ENCODE results near the gene TRAF3.
"Not testable (repeated sequence)": the region's sequence is repeated elsewhere in the genome, so short reads cannot be mapped to it uniquely, and the experiment has no call there.

TRAF3 gene

DNA sequence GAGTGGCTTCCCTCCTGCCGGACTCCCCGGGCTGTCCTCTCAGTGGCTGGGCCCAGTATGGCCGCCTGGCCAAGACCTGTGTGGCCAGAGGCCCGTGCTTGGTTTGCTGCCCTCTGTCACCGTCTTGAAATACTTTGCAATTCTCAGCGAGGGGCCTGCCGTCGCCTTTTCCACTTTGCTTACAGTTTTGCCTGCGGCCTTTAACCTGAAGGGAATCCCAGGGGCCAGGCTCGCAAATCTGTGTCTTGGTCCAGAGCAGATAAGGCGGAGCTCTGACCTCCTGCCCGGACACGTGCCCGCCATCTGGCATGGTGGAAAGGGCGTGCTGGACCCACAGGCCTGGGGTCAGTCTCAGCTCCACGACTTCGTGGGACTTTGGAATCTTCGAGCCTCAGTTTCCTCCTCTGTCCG lies 134.3 kb downstream of the TRAF3 start:
- no peak for DNase-seq

DNA sequence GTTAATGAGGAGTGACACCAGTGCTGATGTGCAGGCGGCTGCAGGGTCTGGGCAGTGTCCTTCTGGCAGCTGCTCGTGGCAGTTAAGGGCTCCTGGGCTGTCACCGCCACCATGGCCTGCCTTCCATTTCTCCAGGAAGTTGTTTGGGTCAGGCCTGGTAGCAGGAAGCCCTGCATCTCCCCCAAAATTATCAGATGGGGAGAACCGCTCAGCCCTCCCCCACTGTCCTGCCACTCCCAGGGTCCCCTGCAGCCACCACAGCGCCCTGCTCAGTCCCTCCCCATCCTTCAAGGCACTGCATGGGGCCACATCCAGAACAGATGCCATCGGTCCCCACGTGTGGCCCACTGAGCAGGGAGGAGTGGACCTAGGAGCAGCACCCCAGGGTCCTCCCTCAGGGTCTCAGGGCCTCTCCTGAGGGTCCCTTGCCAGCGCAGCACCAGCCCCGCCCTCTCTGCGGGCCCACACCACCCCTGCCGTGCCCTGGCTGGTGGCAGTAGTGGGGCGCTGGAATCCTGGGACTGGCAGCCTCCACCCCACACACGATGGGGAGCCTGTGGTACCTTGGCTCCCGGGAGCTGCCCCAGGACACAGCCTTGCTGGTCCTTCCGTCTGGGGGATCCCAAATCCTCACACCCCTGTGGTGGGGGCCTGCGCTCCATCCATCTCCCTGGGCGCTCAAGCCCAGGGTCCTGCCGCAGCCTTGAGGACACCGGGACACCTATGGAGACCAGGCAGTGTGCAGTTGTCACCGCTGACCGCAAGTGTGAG lies 134.9 kb downstream of the TRAF3 start:
- DNase-seq = no peak

DNA sequence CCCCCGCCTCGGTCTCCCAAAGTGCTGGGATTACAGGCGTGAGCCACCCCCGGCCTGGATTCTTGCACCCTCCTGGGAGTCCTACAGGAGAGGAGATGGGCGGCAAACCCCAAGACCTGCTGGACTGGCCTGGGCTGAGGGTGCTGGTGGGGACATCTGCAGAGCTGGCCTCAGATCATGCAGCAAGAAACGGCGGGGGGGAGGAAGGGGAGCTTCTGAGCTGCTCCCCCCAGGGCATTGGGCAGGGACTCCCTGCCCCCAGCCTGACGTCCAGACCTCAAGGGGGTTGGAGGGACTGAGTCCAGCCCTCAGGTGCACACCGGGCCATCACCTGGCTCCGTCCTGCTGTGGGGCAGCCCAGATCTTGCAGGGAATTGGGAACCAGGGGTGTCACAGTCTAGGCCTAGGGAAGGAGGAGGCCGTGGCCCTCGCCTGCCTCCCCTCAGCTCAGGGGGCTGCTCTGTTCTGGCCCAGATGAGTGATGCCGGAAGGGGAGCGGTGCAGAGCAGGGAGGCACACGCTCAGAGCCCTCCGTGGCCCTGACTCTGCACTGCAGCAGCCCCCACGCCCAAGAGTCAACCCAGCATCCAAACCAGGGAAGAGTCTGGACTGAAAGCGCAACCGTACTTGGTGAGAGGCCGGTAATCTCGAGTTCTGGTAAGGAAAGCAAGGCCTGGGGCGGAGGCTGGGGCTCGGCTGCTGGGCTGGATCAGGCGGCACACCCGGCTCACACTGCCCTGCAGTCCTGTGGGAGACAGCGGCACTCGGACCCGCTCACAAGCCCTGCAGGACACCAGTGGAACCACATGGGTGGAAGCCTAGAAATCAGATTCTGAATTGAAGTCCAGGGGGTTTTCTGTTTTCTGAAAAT lies 136.3 kb downstream of the TRAF3 start:
- DNase-seq = no peak

GRCh38 chr14:102914474-102915291 lies 137.4 kb downstream of the TRAF3 start:
- no peak for DNase-seq

DNA sequence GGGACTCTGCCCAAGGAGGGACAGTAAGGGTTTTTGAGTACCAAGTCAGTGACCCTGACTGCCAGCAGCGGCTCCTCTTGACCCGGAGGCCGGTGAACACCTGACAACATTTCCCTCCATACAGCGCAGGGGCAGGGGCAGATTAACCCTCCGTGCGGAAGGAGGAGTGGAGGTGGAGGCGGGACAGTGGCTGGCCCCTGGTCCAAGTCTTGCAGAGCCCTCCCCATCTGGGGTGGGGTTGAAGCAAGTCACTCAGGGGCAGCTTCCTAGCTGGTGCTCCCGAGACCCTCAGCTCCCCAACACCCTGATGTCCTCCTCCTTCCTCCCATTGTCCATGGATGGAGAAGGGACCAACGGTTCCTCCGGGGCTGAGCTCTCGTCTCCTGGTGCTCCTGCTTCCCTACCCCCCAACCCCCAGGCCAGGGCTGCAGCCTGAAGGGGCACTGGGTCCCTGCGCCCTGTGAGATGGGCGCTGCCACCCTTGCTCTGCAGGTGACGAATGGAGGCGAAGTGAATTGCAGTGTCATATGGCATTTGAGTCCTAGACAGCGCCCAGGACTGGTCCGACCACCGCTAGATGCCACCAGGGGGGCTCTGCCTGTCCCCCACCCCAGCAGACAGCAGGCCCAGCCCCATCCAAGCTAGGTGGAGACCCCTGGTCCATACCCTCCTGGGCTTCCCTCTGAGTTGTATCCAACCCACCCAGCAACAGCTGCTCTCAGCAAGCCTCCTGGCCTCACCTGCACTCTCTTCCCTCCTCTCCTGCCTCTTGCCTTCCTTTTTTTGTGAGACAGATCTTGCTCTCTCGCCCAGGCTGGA lies 138.3 kb downstream of the TRAF3 start:
- DNase-seq = no peak

GRCh38 chr14:102916347-102917055 lies 139.3 kb downstream of the TRAF3 start:
- DNase-seq = no peak

GRCh38 chr14:102917056-102917385 lies 139.8 kb downstream of the TRAF3 start:
- DNase-seq = no peak

DNA sequence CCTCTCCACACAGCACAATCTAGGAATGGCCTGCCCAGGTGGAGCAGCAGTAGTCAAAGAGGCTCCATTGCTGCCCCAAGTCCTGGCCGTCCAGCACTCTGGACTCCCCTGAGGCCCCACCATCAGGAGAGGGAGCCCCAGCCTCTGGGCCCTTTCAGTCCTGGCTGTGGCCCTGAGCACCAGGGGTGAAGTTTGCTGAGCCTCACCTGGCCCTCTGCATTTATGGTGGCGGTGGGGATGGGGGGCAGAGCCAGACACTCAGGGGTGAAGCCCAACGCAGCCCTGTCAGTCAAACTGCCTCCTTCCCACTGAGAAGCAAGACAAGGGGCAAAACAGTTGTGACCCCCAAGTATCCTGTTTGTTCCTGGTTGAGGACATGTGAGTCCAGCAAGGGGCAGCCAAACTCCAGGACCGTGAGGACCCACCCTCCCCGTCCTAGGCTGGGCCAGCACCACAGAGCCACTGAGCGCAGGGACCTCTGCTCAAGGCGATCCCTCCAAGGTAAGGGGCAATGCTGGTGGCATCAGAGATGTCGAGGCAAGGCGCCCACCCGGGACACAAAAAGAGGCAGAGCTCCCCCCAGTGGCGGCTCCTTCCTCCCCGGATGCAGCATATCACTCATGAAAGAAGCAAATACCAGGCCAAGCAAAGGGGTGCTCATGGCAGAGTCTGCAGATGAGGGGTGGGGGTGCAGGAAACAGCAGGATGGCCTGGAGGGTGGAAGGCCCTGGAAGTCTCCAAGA lies 140.4 kb downstream of the TRAF3 start:
- peak; percentile 47 for DNase-seq

GRCh38 chr14:102918438-102918837 lies 141.2 kb downstream of the TRAF3 start:
- no peak for DNase-seq

DNA sequence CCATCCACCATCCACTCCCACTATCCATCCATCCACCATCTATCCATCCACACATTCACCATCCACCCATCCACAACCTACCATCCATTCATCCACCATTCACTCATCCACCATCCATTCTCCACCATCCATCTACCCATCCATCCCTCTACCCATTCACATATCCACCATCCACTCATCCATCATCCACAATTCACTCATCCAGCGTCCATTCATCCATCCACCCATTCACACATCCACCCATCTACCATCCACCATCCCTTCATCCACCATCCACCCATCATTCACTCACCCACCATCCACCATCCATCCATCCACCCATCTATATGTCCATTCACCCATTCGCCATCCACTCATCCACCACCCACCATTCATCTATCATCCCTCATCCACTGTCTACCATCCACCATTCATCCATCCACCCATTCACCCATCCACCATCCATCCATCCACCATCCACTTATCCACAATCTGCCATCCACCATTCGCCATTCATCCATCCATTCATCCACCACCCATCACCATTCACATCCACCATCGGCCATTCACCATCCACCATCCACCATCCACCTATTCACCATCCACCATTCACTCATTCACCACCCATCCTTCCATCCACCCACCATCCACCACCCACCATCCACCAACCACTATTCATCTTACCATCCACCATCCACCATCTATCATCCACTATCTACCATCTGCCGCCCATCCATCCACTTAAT lies 143.2 kb downstream of the TRAF3 start:
- no peak for DNase-seq

DNA sequence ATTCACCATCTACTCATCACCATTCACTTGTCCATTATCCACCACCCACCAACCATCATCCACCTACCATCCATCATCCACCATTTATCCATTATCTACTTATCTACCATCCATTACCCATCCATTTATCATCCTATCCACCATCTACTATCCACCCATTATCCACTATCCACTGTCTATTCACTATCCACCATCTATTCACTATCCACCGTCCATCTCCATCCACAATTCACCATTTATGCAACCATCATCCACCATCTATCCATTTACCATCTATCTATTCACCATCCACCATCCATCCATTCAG lies 143.7 kb downstream of the TRAF3 start:
- no peak for DNase-seq

- no peak for DNase-seq
Observed at GRCh38 chr14:102922490-102923200, 145.4 kb downstream of the TRAF3 start, which contains the start of gene AMN. Gene AMN, plus strand, starts transcription at chr14:102922663. Its CDS starts 26 bp downstream, at chr14:102922689.

DNA sequence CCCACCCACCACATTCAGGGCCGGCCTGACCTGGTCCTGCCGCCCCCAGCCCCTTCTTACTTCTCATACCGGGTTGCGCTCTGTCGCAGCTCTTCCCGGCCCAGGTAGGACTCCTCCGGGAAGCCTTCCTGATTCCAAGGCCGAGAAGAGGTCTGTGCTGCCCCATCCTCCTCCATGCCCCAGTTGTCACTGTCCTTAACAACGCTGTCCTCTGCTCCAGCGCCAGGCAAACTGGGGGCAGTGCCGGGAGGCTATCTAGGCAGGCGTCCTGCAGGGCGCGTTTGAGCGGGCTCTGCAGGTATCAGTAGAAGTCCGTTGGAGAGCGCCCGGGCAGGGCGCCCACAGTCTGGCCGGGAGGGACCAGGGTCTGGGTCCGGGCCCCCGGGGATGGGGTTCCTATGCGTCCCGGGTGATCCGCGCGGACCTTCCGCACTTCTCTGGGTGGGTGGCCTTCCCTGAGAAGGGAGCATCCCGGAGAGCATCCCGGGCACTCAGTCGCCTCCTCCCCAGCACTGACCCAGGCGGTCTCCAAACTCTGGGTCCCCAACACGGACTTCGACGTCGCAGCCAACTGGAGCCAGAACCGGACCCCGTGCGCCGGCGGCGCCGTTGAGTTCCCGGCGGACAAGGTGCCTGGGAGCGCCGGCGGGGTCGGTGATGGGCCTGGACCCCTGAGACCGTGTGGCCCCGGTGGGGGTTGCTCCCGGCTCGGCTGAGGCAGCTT lies 146.1 kb downstream of the TRAF3 start:
- DNase-seq = no peak

DNA sequence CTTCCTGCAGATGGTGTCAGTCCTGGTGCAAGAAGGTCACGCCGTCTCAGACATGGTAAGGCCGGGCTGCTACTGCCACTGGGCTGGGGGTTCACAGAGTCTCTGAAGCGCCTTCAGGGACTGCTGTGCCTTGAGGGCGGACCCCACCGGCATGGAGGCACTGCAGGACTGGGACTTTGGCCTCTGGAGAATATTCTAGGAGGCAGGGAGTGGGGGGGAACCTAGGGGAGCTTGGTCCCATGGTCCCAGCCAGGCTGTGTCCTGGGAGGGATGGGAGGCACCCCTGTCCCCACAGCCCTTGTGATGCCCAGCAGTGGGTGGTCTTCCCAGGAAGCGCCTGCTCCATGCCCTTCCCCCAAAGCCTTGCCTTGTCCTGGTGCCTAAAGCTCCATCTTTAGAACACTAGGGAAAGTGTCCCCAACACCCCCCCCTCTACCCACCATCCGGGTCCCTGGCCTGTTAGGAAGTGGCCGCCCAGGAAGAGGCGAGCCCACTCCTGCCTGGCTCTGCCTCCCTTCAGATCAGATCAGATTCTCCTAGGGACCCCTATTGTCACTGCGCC lies 146.8 kb downstream of the TRAF3 start:
- DNase-seq = no peak

DNA sequence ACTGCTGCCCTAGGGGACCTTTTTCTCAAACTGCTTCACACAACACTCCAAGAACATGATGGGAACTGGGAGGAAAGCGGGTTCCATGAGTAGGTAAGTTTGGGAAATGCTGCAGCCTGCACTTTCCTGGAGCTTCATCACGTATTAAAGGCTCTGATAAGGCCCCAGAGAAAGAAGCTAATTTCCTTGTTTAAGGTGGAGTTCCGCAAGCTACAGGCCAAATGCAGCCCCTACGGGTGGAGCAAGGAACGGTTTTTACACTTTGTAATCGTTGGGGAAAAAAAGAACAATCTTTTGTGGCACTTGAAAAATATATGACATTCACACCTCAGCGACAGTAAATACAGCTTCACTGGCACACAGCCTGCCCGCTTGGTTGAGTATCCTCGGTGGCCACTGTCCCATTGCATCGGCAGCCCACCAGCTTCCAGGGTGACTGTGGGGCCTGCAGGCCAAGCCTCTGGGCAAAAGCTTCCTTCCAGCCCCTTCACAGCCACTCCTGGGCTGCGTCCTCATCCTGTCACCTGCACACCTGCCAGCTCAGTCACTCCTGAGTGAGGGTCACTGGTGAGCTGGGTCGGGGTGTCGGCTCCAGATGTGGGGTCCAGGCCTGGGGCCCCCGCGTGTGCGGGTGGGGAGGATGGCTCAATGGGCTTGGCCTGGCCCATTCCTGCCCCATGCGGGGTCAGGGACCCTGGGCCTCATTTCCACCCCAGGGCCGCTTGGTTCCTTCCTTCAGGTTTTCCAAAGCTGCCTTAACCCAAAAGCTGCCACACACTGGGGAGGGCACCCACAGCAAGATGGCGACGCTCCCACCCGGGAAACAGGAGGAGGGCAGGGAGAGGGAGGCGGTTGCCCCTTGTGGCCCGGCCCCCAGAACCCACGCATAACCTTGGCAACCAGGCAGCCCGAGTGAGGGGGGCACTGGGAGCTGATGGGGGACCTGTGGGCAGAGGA lies 147.7 kb downstream of the TRAF3 start:
- DNase-seq = no peak

- no peak for DNase-seq
Observed at GRCh38 chr14:102925646-102926045, 148.4 kb downstream of the TRAF3 start.

DNA sequence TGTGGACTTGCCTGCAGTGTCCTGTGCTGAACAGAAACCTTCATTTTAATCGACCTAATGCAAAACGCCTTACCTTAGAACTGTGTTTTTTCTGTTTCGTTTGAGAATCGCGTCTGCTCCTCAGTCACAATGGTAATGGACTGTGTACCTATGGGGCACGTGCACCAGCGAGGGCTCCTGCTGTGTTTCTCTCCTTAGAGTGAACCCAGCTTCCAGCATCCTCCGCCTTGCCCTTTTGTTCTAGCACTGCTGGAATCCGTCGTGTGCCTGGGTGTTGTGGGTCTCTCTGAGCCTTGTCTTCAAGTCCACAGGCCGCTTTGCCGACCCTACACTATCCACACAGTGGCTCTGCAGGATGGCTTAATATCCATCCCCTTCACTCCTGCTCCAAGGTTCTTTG lies 148.9 kb downstream of the TRAF3 start:
- DNase-seq = no peak

DNA sequence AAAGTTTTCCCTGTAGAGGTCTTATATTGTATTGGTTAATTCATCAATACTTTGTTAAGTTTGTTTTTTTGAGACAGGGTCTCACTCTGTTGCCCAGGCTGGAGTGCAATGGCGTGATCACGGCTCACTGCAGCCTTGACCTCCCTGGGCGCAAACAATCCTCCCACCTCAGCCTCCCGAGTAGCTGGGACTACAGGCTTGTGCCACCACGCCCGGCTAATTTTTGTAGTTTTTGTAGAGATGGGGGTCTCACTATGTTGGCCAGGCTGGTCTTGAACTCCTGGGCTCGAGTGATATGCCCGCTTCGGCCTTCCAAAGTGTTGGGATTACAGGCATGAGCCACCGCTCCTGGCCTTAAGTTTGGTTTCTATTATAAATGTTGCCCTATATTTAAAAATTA lies 149.6 kb downstream of the TRAF3 start:
- not testable (repeated sequence) for DNase-seq
